ENCODE measurements around the gene RTN3. TPM values are rescaled to one million over a fixed set of nuclear protein-coding genes. Genes with fewer than 3 reads are reported as not detected.

RTN3 gene
- total RNA-seq, 1 donor from 2014 or later: 29.0 TPM

DNA sequence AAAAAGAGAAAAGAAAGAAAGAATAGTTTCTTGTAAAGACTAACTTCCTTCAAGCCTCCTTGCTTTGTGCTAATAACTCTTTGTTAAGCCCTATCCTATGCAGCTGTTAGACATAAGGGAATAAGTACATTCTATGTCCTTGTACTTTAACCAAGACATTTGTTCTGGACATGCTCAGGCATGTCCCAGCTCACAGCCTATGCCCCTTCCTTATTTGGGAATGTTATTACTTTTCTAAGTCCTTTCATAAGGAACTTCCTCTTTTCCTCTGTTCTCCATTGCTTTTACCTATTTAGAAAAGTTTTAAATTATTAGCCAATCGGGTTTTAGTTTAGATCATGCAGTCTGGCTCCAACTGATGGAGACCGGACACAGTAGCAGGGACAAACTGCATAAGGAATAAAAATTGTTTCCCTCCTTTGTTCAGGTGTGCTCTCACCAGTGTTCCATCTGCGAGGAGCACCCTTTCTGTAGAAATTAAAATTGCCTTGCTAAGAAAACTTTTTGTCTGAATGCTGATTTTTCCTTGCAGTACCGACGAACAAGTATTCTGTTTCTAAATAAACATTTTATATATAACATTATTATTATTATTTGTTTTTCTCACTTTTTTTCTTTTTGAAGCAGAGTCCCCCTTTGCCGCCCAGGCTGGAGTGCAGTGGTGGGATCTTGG is 110.3 kb downstream of the RTN3 start:
- H3K36me3 ChIP-seq (ENCODE audit: control insufficient read depth, insufficient read depth, low read length): no peaks in the 10 kb centered on the region
- DNase-seq (ENCODE audit: low read depth) (no peak), FAIRE-seq (no peak)
- H3K4me3 ChIP-seq (ENCODE audit: low read depth, low read length): no peak overlapping the region
- TF ChIP-seq CTCF (IDR thresholded peaks at IDR 0.05; ENCODE audit: insufficient read depth, low read length, severe bottlenecking): no peak
- no peaks in the 10 kb centered on the region for H3K27me3 ChIP-seq (ENCODE audit: control insufficient read depth, insufficient read depth, low read length)

DNA sequence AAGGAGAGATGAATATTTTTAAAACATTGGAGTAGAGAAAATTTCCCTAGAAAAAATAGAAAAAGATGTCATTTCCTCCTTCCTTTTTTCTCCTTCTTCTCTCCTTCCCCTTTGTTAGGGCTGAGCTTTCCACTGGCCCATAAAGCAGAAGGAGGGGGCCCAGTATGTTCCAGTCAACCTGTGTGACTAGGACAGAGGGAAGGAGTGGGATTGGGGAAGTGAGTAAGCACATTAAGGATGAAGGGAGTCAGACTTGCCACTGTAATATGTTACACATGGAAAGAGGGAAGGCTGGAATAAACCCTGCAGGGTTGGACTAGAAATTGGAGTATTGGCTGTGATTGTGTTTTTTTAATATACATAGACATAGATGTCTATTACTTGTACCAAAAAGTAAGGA is 111.9 kb downstream of the RTN3 start:
- H3K4me3 ChIP-seq (ENCODE audit: low read depth, low read length): no peak overlapping the region
- DNase-seq (ENCODE audit: low read depth) (no peak), FAIRE-seq (no peak)
- H3K36me3 ChIP-seq (ENCODE audit: control insufficient read depth, insufficient read depth, low read length): no peaks in the 10 kb centered on the region
- H3K27me3 ChIP-seq (ENCODE audit: control insufficient read depth, insufficient read depth, low read length): no peaks in the 10 kb centered on the region
- TF ChIP-seq CTCF (IDR thresholded peaks at IDR 0.05; ENCODE audit: insufficient read depth, low read length, severe bottlenecking): no peak

- Histone ChIP-seq H3K27me3 (ENCODE audit: control insufficient read depth, insufficient read depth, low read length) (no peaks in the 10 kb centered on the region), H3K36me3 (ENCODE audit: control insufficient read depth, insufficient read depth, low read length) (no peaks in the 10 kb centered on the region), H3K4me3 (ENCODE audit: low read depth, low read length) (no peak overlapping the region)
- no peak for FAIRE-seq
- no peak for DNase-seq (ENCODE audit: low read depth)
- TF ChIP-seq CTCF (IDR thresholded peaks at IDR 0.05; ENCODE audit: insufficient read depth, low read length, severe bottlenecking): no peak
Measured at GRCh38 chr11:63795066-63795465, 113.8 kb downstream of the RTN3 start.

GRCh38 chr11:63800921-63801320 is 119.6 kb downstream of the RTN3 start:
- no peak for DNase-seq (ENCODE audit: low read depth)
- Histone ChIP-seq H3K4me3 (ENCODE audit: low read depth, low read length) (no peak overlapping the region), H3K27me3 (ENCODE audit: control insufficient read depth, insufficient read depth, low read length) (no peaks in the 10 kb centered on the region), H3K36me3 (ENCODE audit: control insufficient read depth, insufficient read depth, low read length) (no peaks in the 10 kb centered on the region)
- TF ChIP-seq CTCF (IDR thresholded peaks at IDR 0.05; ENCODE audit: insufficient read depth, low read length, severe bottlenecking): no peak
- no peak for FAIRE-seq

DNA sequence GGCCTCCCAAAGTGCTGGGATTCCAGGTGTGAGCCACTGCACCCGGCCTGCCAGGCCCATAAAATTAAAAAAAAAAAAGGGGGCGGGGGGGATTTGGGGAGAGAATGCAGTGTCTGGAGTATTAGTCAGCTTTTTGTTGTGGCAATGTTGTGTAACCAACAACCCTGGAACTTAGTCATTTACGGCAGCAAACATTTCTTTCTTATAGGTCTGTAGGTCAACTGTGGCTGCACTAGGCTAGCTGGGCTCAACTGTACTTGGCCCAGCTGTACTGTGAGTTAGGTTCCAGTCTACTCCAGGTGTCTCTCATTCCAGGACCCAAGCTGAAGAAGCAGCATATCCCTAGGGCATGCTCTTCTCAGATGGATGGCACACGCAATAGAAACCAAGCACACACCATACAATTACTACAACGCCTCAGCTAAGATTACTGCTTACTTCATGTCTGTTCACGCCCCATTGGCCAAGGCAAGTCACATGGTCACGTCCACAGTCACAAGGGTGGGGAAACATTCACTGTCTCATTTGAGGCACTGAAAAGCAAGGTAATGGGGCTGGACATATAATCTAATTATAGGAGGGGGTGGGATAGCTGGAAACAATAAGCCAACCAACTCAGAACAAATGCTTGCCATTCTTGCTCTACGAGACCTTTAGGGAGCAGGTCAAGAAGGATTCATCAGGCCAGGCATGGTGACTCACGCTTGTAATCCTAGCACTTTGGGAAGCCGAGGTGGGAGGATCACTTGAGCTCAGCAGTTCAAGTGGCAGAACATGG is 121.5 kb downstream of the RTN3 start:
- TF ChIP-seq CTCF (IDR thresholded peaks at IDR 0.05; ENCODE audit: insufficient read depth, low read length, severe bottlenecking): no peak
- Histone ChIP-seq H3K4me3 (ENCODE audit: low read depth, low read length) (no peak overlapping the region), H3K36me3 (ENCODE audit: control insufficient read depth, insufficient read depth, low read length) (no peaks in the 10 kb centered on the region), H3K27me3 (ENCODE audit: control insufficient read depth, insufficient read depth, low read length) (no peaks in the 10 kb centered on the region)
- DNase-seq (ENCODE audit: low read depth) (peak; percentile 91), FAIRE-seq (no peak)
